22Rv1 (cell line): Measurements from ENCODE around the gene OXGR1.

Experiments
- ZFX ChIP-seq: fragments of 450-650 bp; IDR thresholded peaks from 2 replicates; pipeline ENCODE4 v1.6.1; 2017; ENCODE audit warnings: antibody characterized with exemption, borderline replicate concordance
- TF ChIP-seq, protein P1 (sequence below): fragments of 450-650 bp; IDR thresholded peaks from 2 replicates; pipeline ENCODE4 v1.5.1; 2017; ENCODE audit warnings: mild to moderate bottlenecking

DNA sequence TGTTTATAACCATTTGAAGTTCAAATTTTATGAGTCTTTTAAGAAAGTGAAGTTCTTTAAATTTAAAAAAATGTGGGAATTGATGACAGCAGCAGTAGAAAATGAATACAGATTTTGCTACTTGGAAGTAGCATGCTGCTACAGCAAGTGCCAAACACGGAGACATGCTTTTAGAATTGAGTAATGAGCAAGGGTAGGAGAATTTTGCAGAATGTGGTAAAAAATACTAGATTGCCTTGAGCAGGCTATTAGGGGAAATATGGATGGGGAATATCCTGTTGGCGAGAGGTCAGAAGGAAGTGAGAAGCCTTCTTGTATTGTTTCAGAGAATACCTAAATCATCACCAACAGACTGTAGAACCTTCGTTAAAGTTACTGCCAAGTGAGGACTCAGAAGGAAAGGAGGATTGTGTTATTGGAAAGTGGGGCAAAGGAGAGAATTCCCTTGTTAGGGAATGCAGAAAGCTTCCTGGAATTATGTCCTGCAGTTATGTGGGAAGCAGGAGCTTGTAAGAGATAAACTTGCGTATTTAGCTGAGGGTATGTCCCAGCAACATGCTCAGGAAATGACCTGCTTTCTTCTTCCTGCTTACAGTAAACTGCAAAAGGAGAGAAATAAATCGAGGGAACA is 32.4 kb upstream of the OXGR1 start:
- TF ChIP-seq, protein P1, sequence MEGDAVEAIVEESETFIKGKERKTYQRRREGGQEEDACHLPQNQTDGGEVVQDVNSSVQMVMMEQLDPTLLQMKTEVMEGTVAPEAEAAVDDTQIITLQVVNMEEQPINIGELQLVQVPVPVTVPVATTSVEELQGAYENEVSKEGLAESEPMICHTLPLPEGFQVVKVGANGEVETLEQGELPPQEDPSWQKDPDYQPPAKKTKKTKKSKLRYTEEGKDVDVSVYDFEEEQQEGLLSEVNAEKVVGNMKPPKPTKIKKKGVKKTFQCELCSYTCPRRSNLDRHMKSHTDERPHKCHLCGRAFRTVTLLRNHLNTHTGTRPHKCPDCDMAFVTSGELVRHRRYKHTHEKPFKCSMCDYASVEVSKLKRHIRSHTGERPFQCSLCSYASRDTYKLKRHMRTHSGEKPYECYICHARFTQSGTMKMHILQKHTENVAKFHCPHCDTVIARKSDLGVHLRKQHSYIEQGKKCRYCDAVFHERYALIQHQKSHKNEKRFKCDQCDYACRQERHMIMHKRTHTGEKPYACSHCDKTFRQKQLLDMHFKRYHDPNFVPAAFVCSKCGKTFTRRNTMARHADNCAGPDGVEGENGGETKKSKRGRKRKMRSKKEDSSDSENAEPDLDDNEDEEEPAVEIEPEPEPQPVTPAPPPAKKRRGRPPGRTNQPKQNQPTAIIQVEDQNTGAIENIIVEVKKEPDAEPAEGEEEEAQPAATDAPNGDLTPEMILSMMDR = no peak
- TF ChIP-seq ZFX = no peak
